CD4-positive, alpha-beta T cell treated with Interleukin-1 beta for 1 hour (primary cell): ENCODE data around the gene LMLN.
"Not testable (repeated sequence)": the region's sequence is repeated elsewhere in the genome, so short reads cannot be mapped to it uniquely, and the experiment has no call there.

Experiments
- DNase-seq, 2 donors: peaks; one replicate each; pipeline ENCODE4 v3.0.0-alpha.2; 2020 to 2022

Gene LMLN

GRCh38 chr3:197956626-197956988, 3.4 kb upstream of the LMLN start:
- DNase-seq = no peak

- DNase-seq = no peak
Measured at GRCh38 chr3:197957790-197958133, 2.3 kb upstream of the LMLN start.

- no peak for DNase-seq
Measured at GRCh38 chr3:197958346-197958745, 1.7 kb upstream of the LMLN start.

GRCh38 chr3:197958848-197959247, 1.2 kb upstream of the LMLN start:
- DNase-seq = not testable (repeated sequence)

GRCh38 chr3:197959500-197959890, 522 bp upstream of the LMLN start:
- DNase-seq = no peak

- no peak for DNase-seq
Measured at GRCh38 chr3:197960694-197961581, 921 bp downstream of the LMLN start.

GRCh38 chr3:197961582-197961945, 1.5 kb downstream of the LMLN start:
- no peak for DNase-seq

- no peak for DNase-seq
Measured at GRCh38 chr3:197963019-197963637, 3.1 kb downstream of the LMLN start.

- not testable (repeated sequence) for DNase-seq
Measured at GRCh38 chr3:197967337-197967989, 7.4 kb downstream of the LMLN start.

GRCh38 chr3:197970588-197970987, 10.6 kb downstream of the LMLN start:
- DNase-seq = no peak

- DNase-seq = no peak
Measured at GRCh38 chr3:197974016-197974415, 14.0 kb downstream of the LMLN start.

GRCh38 chr3:197975311-197975710, 15.3 kb downstream of the LMLN start:
- DNase-seq = no peak

GRCh38 chr3:197983076-197983475, 23.1 kb downstream of the LMLN start:
- no peak for DNase-seq

GRCh38 chr3:197989651-197990050, 29.6 kb downstream of the LMLN start:
- no peak for DNase-seq

GRCh38 chr3:197994736-197995135, 34.7 kb downstream of the LMLN start:
- DNase-seq = no peak

- DNase-seq = no peak
Measured at GRCh38 chr3:197996855-197997254, 36.8 kb downstream of the LMLN start.

- no peak for DNase-seq
Measured at GRCh38 chr3:197997936-197998335, 37.9 kb downstream of the LMLN start.

GRCh38 chr3:198017090-198017489, 57.1 kb downstream of the LMLN start:
- no peak for DNase-seq

- no peak for DNase-seq
Measured at GRCh38 chr3:198018416-198018815, 58.4 kb downstream of the LMLN start.

- DNase-seq = no peak
Measured at GRCh38 chr3:198019115-198019514, 59.1 kb downstream of the LMLN start.

- DNase-seq = no peak
Measured at GRCh38 chr3:198021320-198021719, 61.3 kb downstream of the LMLN start.

- no peak for DNase-seq
Measured at GRCh38 chr3:198022604-198023003, 62.6 kb downstream of the LMLN start.

GRCh38 chr3:198025644-198026043, 65.6 kb downstream of the LMLN start:
- no peak for DNase-seq

- no peak for DNase-seq
Measured at GRCh38 chr3:198026620-198027019, 66.6 kb downstream of the LMLN start.
